Smooth muscle cell (in vitro differentiated cells): ENCODE measurements around the gene BICC1. TPM values are rescaled to one million over a fixed set of nuclear protein-coding genes. Genes with fewer than 3 reads are reported as not detected.

Experiments
- DNase-seq: peaks from one replicate; lab custom pipeline; 2025; ENCODE audit not compliant: unreplicated experiment; lab: John Stamatoyannopoulos, UW
- H2AFZ ChIP-seq: fragments of 200-600 bp; sonication (generic); 2 replicates; pipeline ENCODE4 v1.6.0; 2016; ENCODE audit warnings: antibody characterized with exemption, low read depth, mild to moderate bottlenecking
- H3F3A ChIP-seq: fragments of 200-600 bp; sonication (generic); 2 replicates; pipeline ENCODE4 v1.6.0; 2017; ENCODE audit warnings: antibody characterized with exemption, low read depth
- H3K27ac ChIP-seq: fragments of 200-600 bp; sonication (generic); 2 replicates; pipeline ENCODE4 v1.5.1; 2016; ENCODE audit warnings: low read depth, mild to moderate bottlenecking
- H3K27me3 ChIP-seq: fragments of 200-600 bp; sonication (generic); 2 replicates; pipeline ENCODE4 v1.6.1; 2016; ENCODE audit warnings: low read depth, mild to moderate bottlenecking
- H3K36me3 ChIP-seq: fragments of 200-600 bp; sonication (generic); 2 replicates; pipeline ENCODE4 v1.5.1; 2016; ENCODE audit warnings: low read depth
- H3K4me1 ChIP-seq: fragments of 200-600 bp; sonication (generic); 2 replicates; pipeline ENCODE4 v1.5.1; 2016; ENCODE audit warnings: low read depth
- H3K4me2 ChIP-seq: fragments of 200-600 bp; sonication (generic); 2 replicates; pipeline ENCODE4 v1.6.0; 2016; ENCODE audit warnings: mild to moderate bottlenecking
- H3K4me3 ChIP-seq: fragments of 200-600 bp; sonication (generic); 2 replicates; pipeline ENCODE4 v1.5.1; 2016; ENCODE audit warnings: mild to moderate bottlenecking
- H3K79me2 ChIP-seq: fragments of 200-600 bp; sonication (generic); 2 replicates; pipeline ENCODE4 v1.6.0; 2016; ENCODE audit warnings: low read depth, mild to moderate bottlenecking
- H3K9ac ChIP-seq: fragments of 200-600 bp; sonication (generic); 2 replicates; pipeline ENCODE4 v1.6.0; 2016; ENCODE audit warnings: low read depth
- H3K9me3 ChIP-seq: fragments of 200-600 bp; sonication (generic); replicated peaks from 2 replicates; pipeline ENCODE4 v1.5.1; 2016; ENCODE audit warnings: low read depth
- H4K20me1 ChIP-seq: fragments of 200-600 bp; sonication (generic); 2 replicates; pipeline ENCODE4 v1.6.0; 2016; ENCODE audit warnings: low read depth
- CTCF ChIP-seq: fragments of 200-600 bp; sonication (generic); IDR thresholded peaks from 2 replicates; pipeline ENCODE4 v1.5.1; 2017; ENCODE audit warnings: borderline replicate concordance, mild to moderate bottlenecking, antibody characterized with exemption; ENCODE audit not compliant: insufficient read depth, poor library complexity, severe bottlenecking
- WGBS: methylation state at CpG from one replicate; pipeline ENCODE4 v1.1.7; 2016; ENCODE audit warnings: low lambda C conversion rate; 5-methylcytosine and 5-hydroxymethylcytosine counted together
- polyA plus RNA-seq: library from polyadenylated mRNA; unstranded; fragments of >200 nt; fragmentation: Nextera tagmentation; extraction: Ambion mirVana; gene quantifications from 2 replicates; pipeline ENCODE4 v1.2.1, GENCODE V29; 2016
- total RNA-seq: library from RNA; depleted of rRNA; stranded (reverse); fragments of >200 nt; gene quantifications from 2 replicates; pipeline ENCODE4 v1.2.3, GENCODE V29; 2014

Gene BICC1
- total and polyA plus RNA-seq, 2 experiments from 2014 or later, result 7.9 to 23.0 TPM

- DNase-seq, result no peak
Measured at GRCh38 chr10:58648131-58648530, 135.5 kb downstream of the BICC1 start.

GRCh38 chr10:58651040-58651439 is 138.4 kb downstream of the BICC1 start:
- Histone ChIP-seq H3F3A (peaks cover 28% of the 10 kb centered on the region), H3K27me3 (no peaks in the 10 kb centered on the region), H3K9me3 (no peaks in the 10 kb centered on the region), H3K27ac (peak overlapping the region; percentile 46), H3K79me2 (peaks cover 5% of the 10 kb centered on the region), H3K4me2 (peak overlapping the region; percentile 73), H3K4me3 (no peak overlapping the region), H2AFZ (no peak overlapping the region), H3K36me3 (no peaks in the 10 kb centered on the region), H3K4me1 (peaks cover 16% of the 10 kb centered on the region), H3K9ac (no peak overlapping the region), H4K20me1 (peaks cover 3% of the 10 kb centered on the region)
- 11% methylated on average over 5 of the region's 5 CpGs for WGBS
- TF ChIP-seq CTCF, result no peak
- no peak for DNase-seq

More at GRCh38 chr10:58648131-58648530, 135.5 kb downstream of the BICC1 start:
- Histone ChIP-seq H3K36me3 (no peaks in the 10 kb centered on the region), H3K4me2 (peak overlapping the region; percentile 61), H3K9me3 (no peaks in the 10 kb centered on the region), H3K27ac (peak overlapping the region; percentile 66), H3K9ac (no peak overlapping the region), H3K4me3 (no peak overlapping the region), H3K4me1 (peaks cover 23% of the 10 kb centered on the region), H3K79me2 (peaks cover 7% of the 10 kb centered on the region), H3K27me3 (no peaks in the 10 kb centered on the region), H4K20me1 (peaks cover 3% of the 10 kb centered on the region), H2AFZ (no peak overlapping the region), H3F3A (peaks cover 28% of the 10 kb centered on the region)
- no peak for TF ChIP-seq CTCF
- 25% methylated on average over 3 of the region's 3 CpGs for WGBS

DNA sequence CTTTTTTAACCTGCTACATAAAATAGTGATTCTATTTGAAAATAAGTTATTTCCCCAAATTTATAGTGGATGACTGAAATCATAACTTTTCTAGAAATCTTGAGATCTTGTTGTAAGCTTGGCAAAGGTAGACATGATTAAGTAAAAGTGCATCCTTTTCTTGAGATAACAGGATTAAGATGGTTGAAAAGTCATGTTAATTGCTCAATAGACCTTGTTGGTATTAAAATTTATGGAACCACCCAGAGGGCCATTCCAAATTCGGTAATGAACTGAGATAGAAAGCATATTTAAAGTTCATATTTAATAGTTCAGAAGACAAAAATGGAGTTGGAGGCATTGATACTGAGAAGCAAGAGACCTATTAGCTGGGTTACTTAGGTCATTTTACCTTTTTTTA is 139.1 kb downstream of the BICC1 start:
- Histone ChIP-seq H3K27ac (peak overlapping the region; percentile 46), H3K4me2 (peak overlapping the region; percentile 73), H3K36me3 (no peaks in the 10 kb centered on the region), H3K4me1 (peaks cover 16% of the 10 kb centered on the region), H3K79me2 (no peaks in the 10 kb centered on the region), H3K9me3 (no peaks in the 10 kb centered on the region), H3K4me3 (no peak overlapping the region), H2AFZ (no peak overlapping the region), H3K9ac (no peak overlapping the region), H3F3A (peaks cover 25% of the 10 kb centered on the region), H3K27me3 (no peaks in the 10 kb centered on the region), H4K20me1 (peaks cover 3% of the 10 kb centered on the region)
- no peak for TF ChIP-seq CTCF
- WGBS, result 85% methylated on average over 1 of the region's 1 CpG
- no peak for DNase-seq

- Histone ChIP-seq H3K9me3 (no peaks in the 10 kb centered on the region), H3K9ac (no peak overlapping the region), H3K79me2 (no peaks in the 10 kb centered on the region), H3F3A (peaks cover 14% of the 10 kb centered on the region), H3K4me1 (peaks cover 11% of the 10 kb centered on the region), H2AFZ (no peak overlapping the region), H4K20me1 (no peaks in the 10 kb centered on the region), H3K27me3 (no peaks in the 10 kb centered on the region), H3K4me3 (no peak overlapping the region), H3K4me2 (no peak overlapping the region), H3K36me3 (no peaks in the 10 kb centered on the region), H3K27ac (peak overlapping the region; percentile 29)
- no peak for TF ChIP-seq CTCF
- DNase-seq, result no peak
Measured at GRCh38 chr10:58653139-58653538, 140.5 kb downstream of the BICC1 start.
